HCT116 (cell line): Measurements from ENCODE around the gene ZNF524. TPM values are rescaled to one million over a fixed set of nuclear protein-coding genes. Genes with fewer than 3 reads are reported as not detected.

Source experiments
- ATAC-seq: fragments of 200-7000 bp; cut with Tn5 transposase; 2 replicates; pipeline ENCODE4 v1.9.1; 2020; ENCODE audit warnings: mild to moderate bottlenecking, moderate library complexity
- BruUV-seq: library from RNA; stranded (reverse); fragments of 400-500 nt; replicated peaks from 2 replicates; lab custom pipeline; 2021; lab: Mats Ljungman, UMichigan
- CTCF ChIA-PET: fragments of 300-600 bp; sonication (Branson Sonifier 250); formaldehyde crosslinking; loops from one replicate; lab custom pipeline; 2021; ENCODE audit warnings: antibody characterized with exemption; lab: Charles Lee
- POLR2A ChIA-PET: fragments of 300-600, 350-600 bp; sonication (Branson Sonifier 250); formaldehyde crosslinking; loops from one replicate; lab custom pipeline; 2021; ENCODE audit warnings: antibody characterized with exemption; lab: Charles Lee
- RAD21 ChIA-PET, 2 experiments: fragments of 300-600 bp; sonication (Branson Sonifier 250); formaldehyde crosslinking; loops; one replicate each; lab custom pipeline; 2023; ENCODE audit warnings: low total read pairs in 2 of 2; ENCODE audit not compliant: uncharacterized antibody in 2 of 2, unreplicated experiment in 2 of 2, low non-redundant PET in 1 of 2; lab: Charles Lee
- DNase-seq: peaks from one replicate; pipeline ENCODE4 v3.0.0-alpha.2; 2010; ENCODE audit warnings: low read depth, low spot score
- H2AFZ ChIP-seq: fragments of 200-600 bp; shearing (Covaris generic), sonication (generic); 2 replicates; pipeline ENCODE4 v1.6.1; 2017; ENCODE audit warnings: low read depth, mixed run types, mixed read lengths, antibody characterized with exemption, low read length; ENCODE audit not compliant: poor library complexity, severe bottlenecking
- H3K27ac ChIP-seq: 2 replicates; pipeline ENCODE4 v1.5.1; 2012; ENCODE audit warnings: low read depth, low read length
- H3K27me3 ChIP-seq: fragments of 200-600 bp; sonication (generic); 2 replicates; pipeline ENCODE4 v1.6.1; 2016; ENCODE audit warnings: mixed run types, low read length, mixed read lengths; ENCODE audit not compliant: insufficient read depth
- H3K36me3 ChIP-seq, 2 experiments: fragments of 200-500 bp in 1 of 2; fragments of 200-600 bp in 1 of 2; sonication (Bioruptor generic) in 1 of 2; sonication (generic) in 1 of 2; 2 replicates each; pipeline versions ENCODE4 v1.5.1 to v1.6.1; 2014 to 2016; ENCODE audit warnings: low read length in 2 of 2, inconsistent platforms in 1 of 2, mixed read lengths in 1 of 2, mixed run types in 1 of 2; ENCODE audit not compliant: insufficient read depth in 2 of 2, control insufficient read depth in 1 of 2
- H3K4me1 ChIP-seq, 2 experiments: fragments of 200-600 bp in 1 of 2; sonication (generic) in 1 of 2; 2 replicates each; pipeline versions ENCODE4 v1.5.1 to v1.6.1; 2012 to 2017; ENCODE audit warnings: low read length in 2 of 2, inconsistent platforms in 1 of 2, mild to moderate bottlenecking in 1 of 2, mixed read lengths in 1 of 2, mixed run types in 1 of 2, moderate library complexity in 1 of 2; ENCODE audit not compliant: insufficient read depth in 2 of 2, control insufficient read depth in 1 of 2
- H3K4me2 ChIP-seq: fragments of 200-600 bp; sonication (generic); 2 replicates; pipeline ENCODE4 v1.6.1; 2017; ENCODE audit warnings: mixed run types, low read length, mixed read lengths
- H3K4me3 ChIP-seq, 2 experiments: fragments of 200-600 bp in 1 of 2; sonication (generic) in 1 of 2; replicated peaks in 1 of 2; 2 replicates each; pipeline ENCODE4 v1.5.1; 2011 to 2016; ENCODE audit warnings: low read length in 2 of 2, control low read depth in 1 of 2, low read depth in 1 of 2, mild to moderate bottlenecking in 1 of 2, mixed read lengths in 1 of 2, mixed run types in 1 of 2
- H3K79me2 ChIP-seq: fragments of 200-600 bp; sonication (generic); 2 replicates; pipeline ENCODE4 v1.6.1; 2017; ENCODE audit warnings: mild to moderate bottlenecking, mixed run types, low read length, moderate library complexity, mixed read lengths; ENCODE audit not compliant: insufficient read depth
- H3K9ac ChIP-seq: fragments of 200-600 bp; sonication (generic); 2 replicates; pipeline ENCODE4 v1.6.1; 2016; ENCODE audit warnings: low read length, mixed read lengths
- H3K9me2 ChIP-seq: fragments of 200-600 bp; sonication (generic), shearing (Covaris generic); 2 replicates; pipeline ENCODE4 v1.6.1; 2017; ENCODE audit warnings: mixed run types, mild to moderate bottlenecking, moderate library complexity; ENCODE audit not compliant: insufficient read depth
- H3K9me3 ChIP-seq, 2 experiments: fragments of 200-500 bp in 1 of 2; fragments of 200-600 bp in 1 of 2; sonication (Bioruptor generic) in 1 of 2; sonication (generic) in 1 of 2; 2 replicates each; pipeline ENCODE4 v1.6.1; 2014 to 2017; ENCODE audit warnings: low read length in 2 of 2, mixed read lengths in 2 of 2, inconsistent platforms in 1 of 2, low read depth in 1 of 2, mild to moderate bottlenecking in 1 of 2, mixed run types in 1 of 2, moderate library complexity in 1 of 2; ENCODE audit not compliant: control insufficient read depth in 1 of 2, insufficient read depth in 1 of 2
- H4K20me1 ChIP-seq: fragments of 200-600 bp; sonication (generic), shearing (Covaris generic); 2 replicates; pipeline ENCODE4 v1.6.1; 2017; ENCODE audit warnings: mixed run types, mild to moderate bottlenecking, moderate library complexity; ENCODE audit not compliant: insufficient read depth
- CEBPB ChIP-seq: IDR thresholded peaks from 2 replicates; pipeline ENCODE4 v1.6.1; 2012; ENCODE audit warnings: low read depth
- ELF1 ChIP-seq: IDR thresholded peaks from 2 replicates; pipeline ENCODE4 v1.6.1; 2012; ENCODE audit warnings: low read depth, borderline replicate concordance
- EZH2 ChIP-seq: fragments of 200-600 bp; sonication (generic); IDR thresholded peaks from 2 replicates; pipeline ENCODE4 v1.6.1; 2017; ENCODE audit warnings: antibody characterized with exemption, mixed run types
- EZH2phosphoT487 ChIP-seq: fragments of 200-600 bp; IDR thresholded peaks from 2 replicates; pipeline ENCODE4 v1.6.1; 2018; ENCODE audit warnings: antibody characterized with exemption, borderline replicate concordance
- JUND ChIP-seq: IDR thresholded peaks from 2 replicates; pipeline ENCODE4 v1.6.1; 2012
- POLR2A ChIP-seq: IDR thresholded peaks from 2 replicates; pipeline ENCODE4 v1.7.0; 2011; ENCODE audit warnings: borderline replicate concordance; ENCODE audit not compliant: insufficient read depth, insufficient read length; ENCODE audit errors: extremely low read depth
- RAD21 ChIP-seq: IDR thresholded peaks from 2 replicates; pipeline ENCODE4 v1.6.1; 2012; ENCODE audit warnings: low read depth, mild to moderate bottlenecking
- TCF7L2 ChIP-seq: IDR thresholded peaks from 2 replicates; pipeline ENCODE4 v1.7.0; 2011; ENCODE audit warnings: borderline replicate concordance, inconsistent platforms; ENCODE audit not compliant: insufficient read depth, insufficient read length; ENCODE audit errors: extremely low read depth
- YY1 ChIP-seq: IDR thresholded peaks from 2 replicates; pipeline ENCODE4 v1.6.1; 2011; ENCODE audit warnings: low read length, low read depth, moderate library complexity, mild to moderate bottlenecking; ENCODE audit not compliant: insufficient replicate concordance; ENCODE audit errors: extremely low read depth
- ZBTB33 ChIP-seq: IDR thresholded peaks from 2 replicates; pipeline ENCODE4 v1.6.1; 2011; ENCODE audit warnings: mild to moderate bottlenecking, low read length, moderate library complexity; ENCODE audit not compliant: insufficient replicate concordance; ENCODE audit errors: extremely low read depth
- intact Hi-C: fragments of 100-400 bp; cut with micrococcal nuclease; formaldehyde crosslinking; loops from 2 replicates; pipeline ENCODE4 v1.10.0; 2022
- total RNA-seq: library from RNA; stranded (reverse); gene quantifications from one replicate; pipeline ENCODE4 v1.2.1, GENCODE V29; 2021; ENCODE audit not compliant: unreplicated experiment
- TF ChIP-seq, protein P1 (sequence below): IDR thresholded peaks from 2 replicates; pipeline ENCODE4 v1.6.1; 2012; ENCODE audit warnings: low read depth
- TF ChIP-seq, protein P2 (sequence below): IDR thresholded peaks from 2 replicates; pipeline ENCODE4 v1.6.1; 2012

Gene ZNF524
- total RNA-seq, 1 experiment from 2014 or later, result 17.2 TPM

- no peaks in the 10 kb centered on the region for H4K20me1 ChIP-seq
- no peak overlapping the region for H3K27ac ChIP-seq
- H3K9ac ChIP-seq, result no peak overlapping the region
- H3K9me2 ChIP-seq, result no peaks in the 10 kb centered on the region
- ChIA-PET POLR2A (no interaction called here), RAD21 (no interaction called here), CTCF (no interaction called here)
- TF ChIP-seq TCF7L2, result no peak
- peaks cover 10% of the 10 kb centered on the region for H3K79me2 ChIP-seq
- no peaks in the 10 kb centered on the region for H3K9me3 ChIP-seq
- no peak overlapping the region for H3K4me2 ChIP-seq
- no TSS peak for BruUV-seq
- H3K4me1 ChIP-seq, result peaks cover 6 to 12% of the 10 kb centered on the region in 2 experiments; a peak in 3 of 4 replicates
- DNase-seq (no peak), ATAC-seq (no peak)
- H3K4me3 ChIP-seq, result no peak overlapping the region
- H3K27me3 ChIP-seq, result no peaks in the 10 kb centered on the region
- no peaks in the 10 kb centered on the region for H3K36me3 ChIP-seq
- no peak overlapping the region for H2AFZ ChIP-seq
- intact Hi-C loops, result no loop called here
Measured at GRCh38 chr19:55651236-55651635, 51.1 kb downstream of the ZNF524 start.

GRCh38 chr19:55652311-55653128, 52.4 kb downstream of the ZNF524 start:
- Histone ChIP-seq H3K9me2 (no peaks in the 10 kb centered on the region), H4K20me1 (no peaks in the 10 kb centered on the region; the same call in 1 of the 2 replicates)
- intact Hi-C loops, result loop anchor here (1.0 kb wide), 1 partner anchor 20 kb away; no protein-coding TSS in a partner anchor
- TF ChIP-seq RAD21, result no peak
- TF ChIP-seq, protein P1, sequence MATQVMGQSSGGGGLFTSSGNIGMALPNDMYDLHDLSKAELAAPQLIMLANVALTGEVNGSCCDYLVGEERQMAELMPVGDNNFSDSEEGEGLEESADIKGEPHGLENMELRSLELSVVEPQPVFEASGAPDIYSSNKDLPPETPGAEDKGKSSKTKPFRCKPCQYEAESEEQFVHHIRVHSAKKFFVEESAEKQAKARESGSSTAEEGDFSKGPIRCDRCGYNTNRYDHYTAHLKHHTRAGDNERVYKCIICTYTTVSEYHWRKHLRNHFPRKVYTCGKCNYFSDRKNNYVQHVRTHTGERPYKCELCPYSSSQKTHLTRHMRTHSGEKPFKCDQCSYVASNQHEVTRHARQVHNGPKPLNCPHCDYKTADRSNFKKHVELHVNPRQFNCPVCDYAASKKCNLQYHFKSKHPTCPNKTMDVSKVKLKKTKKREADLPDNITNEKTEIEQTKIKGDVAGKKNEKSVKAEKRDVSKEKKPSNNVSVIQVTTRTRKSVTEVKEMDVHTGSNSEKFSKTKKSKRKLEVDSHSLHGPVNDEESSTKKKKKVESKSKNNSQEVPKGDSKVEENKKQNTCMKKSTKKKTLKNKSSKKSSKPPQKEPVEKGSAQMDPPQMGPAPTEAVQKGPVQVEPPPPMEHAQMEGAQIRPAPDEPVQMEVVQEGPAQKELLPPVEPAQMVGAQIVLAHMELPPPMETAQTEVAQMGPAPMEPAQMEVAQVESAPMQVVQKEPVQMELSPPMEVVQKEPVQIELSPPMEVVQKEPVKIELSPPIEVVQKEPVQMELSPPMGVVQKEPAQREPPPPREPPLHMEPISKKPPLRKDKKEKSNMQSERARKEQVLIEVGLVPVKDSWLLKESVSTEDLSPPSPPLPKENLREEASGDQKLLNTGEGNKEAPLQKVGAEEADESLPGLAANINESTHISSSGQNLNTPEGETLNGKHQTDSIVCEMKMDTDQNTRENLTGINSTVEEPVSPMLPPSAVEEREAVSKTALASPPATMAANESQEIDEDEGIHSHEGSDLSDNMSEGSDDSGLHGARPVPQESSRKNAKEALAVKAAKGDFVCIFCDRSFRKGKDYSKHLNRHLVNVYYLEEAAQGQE, result no peak
- TF ChIP-seq, protein P2, sequence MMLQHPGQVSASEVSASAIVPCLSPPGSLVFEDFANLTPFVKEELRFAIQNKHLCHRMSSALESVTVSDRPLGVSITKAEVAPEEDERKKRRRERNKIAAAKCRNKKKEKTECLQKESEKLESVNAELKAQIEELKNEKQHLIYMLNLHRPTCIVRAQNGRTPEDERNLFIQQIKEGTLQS, result no peak
- no peak for TF ChIP-seq YY1
- TF ChIP-seq ZBTB33, result no peak
- TF ChIP-seq EZH2, result no peak
- TF ChIP-seq POLR2A, result no peak
- TF ChIP-seq JUND, result no peak
- no peak for TF ChIP-seq ELF1
- TF ChIP-seq CEBPB, result no peak
- no peak for TF ChIP-seq EZH2phosphoT487

More at GRCh38 chr19:55652311-55653128, 52.4 kb downstream of the ZNF524 start:
- Histone ChIP-seq H3K9me3 (no peaks in the 10 kb centered on the region), H3K4me3 (peak overlapping the region; percentile 67 to 87), H3K27me3 (no peaks in the 10 kb centered on the region), H3K36me3 (peaks cover 0 to 3% of the 10 kb centered on the region in 2 experiments; a peak in 1 of 4 replicates), H3K27ac (no peak overlapping the region), H3K4me2 (peak overlapping the region; percentile 79), H3K9ac (peak overlapping the region; percentile 99), H3K4me1 (peaks cover 16 to 24% of the 10 kb centered on the region in 2 experiments; a peak in 3 of 4 replicates), H3K79me2 (peaks cover 23% of the 10 kb centered on the region), H2AFZ (no peak overlapping the region)
- CTCF ChIA-PET, result interaction anchor here (0.6 to 1.0 kb wide), 8 partner anchors 7 to 410 kb away, joined by 3 to 5 read pairs (median 4); partner anchors contain the start of genes FIZ1, ZNF581 and ZNF784
- no peak for DNase-seq
- POLR2A ChIA-PET, result interaction anchor here (0.7 to 2.4 kb wide), 3 partner anchors 10 to 103 kb away, joined by 3 to 9 read pairs (median 5); partner anchors contain the start of gene ZNF581
- no TSS peak for BruUV-seq
- ATAC-seq, result no peak
- RAD21 ChIA-PET, result interaction anchor here in 1 of 2 experiments (0.6 to 0.7 kb wide), 2 partner anchors 168 to 187 kb away, joined by 3 to 4 read pairs; no protein-coding TSS in a partner anchor
